IgD-negative memory B cell (primary cell): Measurements from ENCODE around the gene FAM222B. TPM values are rescaled to one million over a fixed set of nuclear protein-coding genes. Genes with fewer than 3 reads are reported as not detected.
"Not testable (repeated sequence)": the region's sequence is repeated elsewhere in the genome, so short reads cannot be mapped to it uniquely, and the experiment has no call there.

Experiments
- H3K27ac Mint-ChIP-seq, 3 donors: one replicate each; pipeline ENCODE4 v1.8.0; 2020 to 2022; ENCODE audit warnings: mild to moderate bottlenecking in 3 of 3, mixed read lengths in 3 of 3, moderate library complexity in 1 of 3
- H3K27me3 Mint-ChIP-seq: one replicate; pipeline ENCODE4 v1.8.0; 2021; ENCODE audit warnings: mixed read lengths
- H3K36me3 Mint-ChIP-seq: one replicate; pipeline ENCODE4 v1.8.0; 2020; ENCODE audit warnings: mild to moderate bottlenecking, mixed read lengths
- H3K4me1 Mint-ChIP-seq, 3 donors: one replicate each; pipeline ENCODE4 v1.8.0; 2020 to 2022; ENCODE audit warnings: mixed read lengths in 3 of 3, mild to moderate bottlenecking in 1 of 3
- H3K4me3 Mint-ChIP-seq, 4 donors: one replicate each; pipeline ENCODE4 v1.8.0; 2020 to 2022; ENCODE audit warnings: mild to moderate bottlenecking in 4 of 4, mixed read lengths in 4 of 4, moderate library complexity in 3 of 4
- H3K9me3 Mint-ChIP-seq, 3 donors: one replicate each; pipeline ENCODE4 v1.8.0; 2020 to 2021; ENCODE audit warnings: mixed read lengths in 3 of 3, mild to moderate bottlenecking in 1 of 3
- polyA plus RNA-seq: library from polyadenylated mRNA; unstranded; fragments of 300-500 nt; fragmentation: Illumina TruSeq; gene quantifications from one replicate; pipeline ENCODE4 v1.2.3, GENCODE V29; 2021

The FAM222B gene
- polyA plus RNA-seq, 1 donor from 2014 or later: 17.1 TPM

DNA sequence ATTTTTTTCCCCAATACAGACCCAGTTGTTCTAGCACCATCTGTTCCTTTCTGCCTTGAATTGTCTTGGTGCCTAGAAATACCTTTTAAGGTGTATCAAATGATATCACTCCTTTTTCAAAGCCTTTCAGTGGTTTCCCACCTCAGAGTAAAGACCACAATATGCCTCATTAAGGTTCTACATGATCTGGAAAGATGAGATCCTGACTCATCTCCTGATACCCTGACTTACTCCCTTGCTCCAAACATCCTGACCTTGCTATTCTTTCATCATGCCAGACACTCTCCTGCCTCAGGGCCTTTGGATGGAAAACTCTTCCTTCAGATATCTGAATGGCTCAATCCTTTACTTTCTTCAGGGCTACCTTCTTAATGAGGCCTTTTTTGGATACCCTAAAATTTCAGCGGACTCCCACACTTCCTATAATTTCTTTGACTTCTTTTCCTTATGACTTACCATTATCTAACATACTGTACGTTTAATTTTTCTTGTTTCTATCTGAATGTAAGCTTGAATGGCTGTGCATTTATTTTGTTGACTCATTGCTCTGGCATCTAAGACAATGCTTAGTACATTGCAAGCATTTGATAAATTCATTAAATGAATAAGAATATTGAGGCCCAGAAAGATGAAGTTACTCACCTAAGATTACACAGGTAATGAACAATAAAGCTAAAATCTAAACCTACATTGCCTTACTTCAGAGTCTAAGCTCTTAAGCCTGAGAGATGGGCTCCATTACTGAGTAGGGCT is 35.7 kb upstream of the FAM222B start:
- Mint-ChIP-seq H3K4me1 (peaks cover 0 to 8% (median 5%) of the 10 kb centered on the region in 3 donors), H3K27me3 (no peaks in the 10 kb centered on the region), H3K9me3 (no peaks in the 10 kb centered on the region), H3K27ac (peak overlapping the region in 2 of 3 donors; percentile 32 to 72), H3K36me3 (peaks cover 2% of the 10 kb centered on the region), H3K4me3 (no peak overlapping the region)

DNA sequence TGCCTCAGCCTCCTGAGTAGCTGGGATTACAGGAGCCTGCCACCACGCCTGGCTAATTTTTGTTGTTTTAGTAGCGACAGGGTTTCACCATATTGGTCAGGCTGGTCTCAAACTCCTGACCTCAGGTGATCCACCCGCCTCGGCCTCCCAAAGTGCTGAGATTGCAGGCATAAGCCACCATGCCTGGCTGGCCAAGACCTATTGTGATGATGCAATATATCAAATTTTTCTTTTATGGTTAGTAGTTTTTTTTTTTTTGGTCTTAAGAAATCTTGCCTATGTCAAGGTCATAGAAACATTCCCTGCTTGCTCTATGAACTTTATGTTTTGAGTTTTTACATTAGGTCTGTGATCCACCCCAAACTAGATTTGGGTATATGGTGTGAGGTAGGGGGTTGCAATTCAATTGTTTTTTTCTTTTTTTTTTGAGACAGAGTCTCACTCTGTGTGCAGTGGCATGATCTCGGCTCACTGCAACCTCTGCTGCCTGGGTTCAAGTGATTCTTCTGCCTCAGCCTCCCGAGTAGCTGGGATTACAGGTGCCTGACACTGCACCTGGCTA is 34.6 kb upstream of the FAM222B start:
- H3K27ac Mint-ChIP-seq, H3K36me3 Mint-ChIP-seq, H3K4me3 Mint-ChIP-seq, H3K9me3 Mint-ChIP-seq, H3K27me3 Mint-ChIP-seq: not testable (repeated sequence)
- H3K4me1 Mint-ChIP-seq: peaks cover 0 to 11% (median 8%) of the 10 kb centered on the region in 3 donors

DNA sequence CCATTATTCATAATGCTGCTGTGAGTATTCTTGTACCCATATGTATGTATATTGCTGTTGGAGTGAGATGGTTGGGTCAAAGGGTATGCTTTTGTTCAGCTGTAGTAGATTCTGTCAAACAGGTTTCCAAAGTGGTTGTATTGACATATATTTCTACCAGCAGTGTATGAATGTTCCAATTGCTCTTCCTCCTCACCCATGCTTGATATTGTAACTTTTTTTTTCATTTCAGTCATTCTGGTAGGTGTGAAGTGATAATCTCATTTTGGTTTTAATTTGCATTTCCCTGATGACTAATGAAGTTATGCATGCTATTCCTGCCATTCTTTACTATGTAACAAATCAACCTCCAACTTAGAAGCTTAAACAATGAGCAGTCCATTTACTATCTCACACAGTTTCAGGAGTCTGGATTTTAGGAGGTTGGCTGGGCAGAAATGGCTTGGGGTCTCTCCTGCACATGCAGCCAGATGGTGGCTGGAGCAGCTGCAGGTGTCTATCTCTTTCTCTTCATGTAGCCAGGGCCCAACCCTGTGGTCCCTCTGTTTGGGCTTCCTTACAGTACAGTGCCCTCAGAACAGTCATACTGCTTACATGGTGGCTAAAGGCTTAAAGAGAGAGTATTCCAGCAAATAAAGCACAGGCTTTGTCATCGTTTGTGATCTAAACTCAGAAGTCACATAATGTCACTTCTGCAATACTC is 33.4 kb upstream of the FAM222B start:
- Mint-ChIP-seq H3K27ac (peak overlapping the region in 1 of 3 donors; percentile 14), H3K4me1 (peaks cover 4 to 16% (median 11%) of the 10 kb centered on the region in 3 donors), H3K4me3 (no peak overlapping the region), H3K9me3 (no peaks in the 10 kb centered on the region), H3K27me3 (no peaks in the 10 kb centered on the region), H3K36me3 (peaks cover 5% of the 10 kb centered on the region)

DNA sequence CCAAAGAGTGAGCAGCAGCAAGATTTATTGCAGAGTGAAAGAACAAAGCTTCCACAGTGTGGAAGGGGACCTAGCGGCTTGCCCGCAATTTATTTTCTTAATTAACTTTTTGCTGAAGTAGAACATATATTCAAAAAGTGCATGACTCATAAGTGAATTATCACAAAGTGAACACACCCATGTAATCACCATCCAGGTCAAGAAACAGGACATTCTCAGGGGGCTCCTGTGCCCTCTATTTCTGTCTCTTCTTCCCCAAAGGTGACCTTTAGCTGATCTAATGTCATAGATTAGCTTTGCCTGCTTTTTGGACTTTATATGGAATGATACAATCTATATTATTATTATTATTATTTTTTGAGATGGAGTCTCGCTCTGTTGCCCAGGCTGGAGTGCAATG is 32.2 kb upstream of the FAM222B start:
- Mint-ChIP-seq H3K4me3 (no peak overlapping the region), H3K27ac (no peak overlapping the region), H3K4me1 (peaks cover 7 to 18% (median 13%) of the 10 kb centered on the region in 3 donors), H3K36me3 (peaks cover 7% of the 10 kb centered on the region), H3K9me3 (no peaks in the 10 kb centered on the region), H3K27me3 (no peaks in the 10 kb centered on the region)

DNA sequence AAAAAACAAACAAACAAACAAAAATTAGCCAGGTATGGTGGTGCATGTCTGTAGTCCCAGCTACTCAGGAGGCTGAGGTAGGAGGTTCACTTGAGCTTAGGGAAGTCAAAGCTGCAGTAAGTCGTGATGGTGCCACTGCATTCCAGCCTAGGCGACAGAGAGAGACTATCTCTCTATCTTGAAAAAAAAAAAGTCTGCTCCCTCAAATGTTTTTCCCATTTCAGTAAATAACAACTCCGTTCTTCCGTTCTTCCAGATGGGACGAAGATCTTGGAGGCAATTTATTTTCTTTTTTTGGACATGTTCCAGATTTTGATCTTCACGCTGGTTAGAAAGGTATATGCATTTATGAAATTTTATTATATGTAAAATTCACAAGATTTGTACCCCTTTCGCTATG is 31.2 kb upstream of the FAM222B start:
- H3K4me1 Mint-ChIP-seq: peaks cover 7 to 18% (median 13%) of the 10 kb centered on the region in 3 donors
- peaks cover 7% of the 10 kb centered on the region for H3K36me3 Mint-ChIP-seq
- H3K9me3 Mint-ChIP-seq: no peaks in the 10 kb centered on the region
- H3K27ac Mint-ChIP-seq: no peak overlapping the region
- H3K27me3 Mint-ChIP-seq: no peaks in the 10 kb centered on the region
- H3K4me3 Mint-ChIP-seq: no peak overlapping the region

DNA sequence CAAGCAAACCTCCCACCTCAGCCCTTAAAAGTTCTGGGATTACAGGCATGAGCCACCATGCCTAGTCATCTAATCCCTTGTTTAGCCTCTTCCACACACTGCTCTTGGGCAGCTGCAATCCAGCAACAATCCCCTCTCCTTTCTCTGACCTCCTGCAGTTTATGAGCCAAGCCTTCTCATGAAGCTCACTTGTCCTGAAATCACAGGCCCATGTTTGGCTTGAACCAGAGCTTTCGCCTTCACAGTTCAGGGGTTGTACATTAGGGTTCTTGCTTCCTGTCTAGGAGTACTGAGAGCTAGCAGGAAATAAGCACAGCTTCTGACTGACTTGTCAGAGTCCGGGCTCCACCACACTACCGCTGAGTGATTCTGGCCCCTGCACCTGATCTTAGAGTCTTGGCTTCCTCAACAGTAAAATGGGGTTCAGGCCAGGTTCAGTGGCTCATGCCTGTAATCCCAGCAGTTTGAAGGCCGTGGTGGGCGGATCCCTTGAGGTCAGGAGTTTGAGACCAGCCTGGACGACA is 28.5 kb upstream of the FAM222B start:
- Mint-ChIP-seq H3K4me3 (peak overlapping the region; percentile 0 to 89 (median 47)), H3K27me3 (no peaks in the 10 kb centered on the region), H3K36me3 (peaks cover 5% of the 10 kb centered on the region), H3K4me1 (peaks cover 8 to 21% (median 10%) of the 10 kb centered on the region in 3 donors), H3K27ac (peak overlapping the region; percentile 8 to 97 (median 97)), H3K9me3 (no peaks in the 10 kb centered on the region)

DNA sequence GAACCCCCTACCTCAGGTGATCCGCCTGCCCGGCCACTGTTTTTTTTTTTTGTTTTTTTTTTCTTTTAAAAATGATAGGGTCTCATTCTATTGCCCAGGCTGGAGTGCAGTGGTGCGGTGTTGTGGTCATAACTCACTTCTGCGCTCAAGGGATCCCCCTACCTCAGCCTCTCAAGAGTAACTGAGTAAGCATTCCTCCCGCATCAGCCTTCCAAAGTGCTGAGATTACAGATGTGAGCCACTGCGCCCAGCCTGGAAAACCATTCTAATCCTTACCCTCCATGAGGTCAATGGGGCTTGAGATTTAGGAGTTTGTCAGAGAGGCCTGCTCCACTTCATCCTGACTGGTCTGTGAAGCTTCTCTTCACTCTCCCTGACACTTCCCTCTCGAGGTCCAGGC is 24.7 kb upstream of the FAM222B start:
- peaks cover 5% of the 10 kb centered on the region for H3K36me3 Mint-ChIP-seq

DNA sequence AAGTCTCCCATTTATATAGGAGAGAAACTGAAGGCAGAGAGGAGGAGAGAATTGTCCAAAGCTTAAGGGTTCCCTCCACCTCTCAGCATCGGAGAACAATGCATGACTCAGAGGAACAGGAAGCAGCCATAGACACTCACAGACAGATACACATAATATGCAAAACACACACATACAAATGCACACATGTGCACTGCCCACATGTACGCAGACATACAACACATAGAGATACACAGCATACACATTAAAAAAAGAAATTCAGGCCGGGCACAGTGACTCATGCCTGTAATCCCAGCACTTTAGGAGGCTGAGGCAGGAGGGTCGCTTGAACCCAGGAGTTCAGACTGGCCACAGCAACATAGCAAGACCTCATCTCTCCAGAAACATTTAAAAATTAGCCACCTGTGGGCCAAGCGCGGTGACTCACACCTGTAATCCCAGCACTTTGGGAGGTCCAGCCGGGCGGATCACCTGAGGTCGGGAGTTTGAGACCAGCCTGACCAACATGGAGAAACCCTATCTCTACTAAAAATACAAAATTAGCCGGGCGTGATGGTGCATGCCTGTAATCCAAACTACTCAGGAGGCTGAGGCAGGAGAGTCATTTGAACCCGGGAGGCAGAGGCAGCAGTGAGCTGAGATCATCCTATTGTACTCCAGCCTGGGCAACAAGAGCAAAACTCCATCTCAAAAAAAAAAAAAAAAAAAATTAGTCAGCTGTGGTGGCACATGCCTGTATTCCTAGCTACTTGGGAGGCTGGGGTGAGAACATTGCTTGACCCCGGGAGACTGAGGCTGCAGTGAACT is 23.6 kb upstream of the FAM222B start:
- peaks cover 13% of the 10 kb centered on the region in 3 donors for H3K4me1 Mint-ChIP-seq
- peaks cover 3% of the 10 kb centered on the region for H3K36me3 Mint-ChIP-seq
- H3K9me3 Mint-ChIP-seq: no peaks in the 10 kb centered on the region
- H3K27ac Mint-ChIP-seq: peak overlapping the region; percentile 8 to 86 (median 33)
- no peaks in the 10 kb centered on the region for H3K27me3 Mint-ChIP-seq
- H3K4me3 Mint-ChIP-seq: peak overlapping the region in 3 of 4 donors; percentile 1 to 90 (median 51)

More for the DNA sequence above, 24.7 kb upstream of the FAM222B start:
- peak overlapping the region in 1 of 4 donors; percentile 77 for H3K4me3 Mint-ChIP-seq
- no peaks in the 10 kb centered on the region for H3K27me3 Mint-ChIP-seq
- peaks cover 12 to 17% (median 15%) of the 10 kb centered on the region in 3 donors for H3K4me1 Mint-ChIP-seq
- peak overlapping the region in 2 of 3 donors; percentile 54 to 61 for H3K27ac Mint-ChIP-seq
- H3K9me3 Mint-ChIP-seq: no peaks in the 10 kb centered on the region

DNA sequence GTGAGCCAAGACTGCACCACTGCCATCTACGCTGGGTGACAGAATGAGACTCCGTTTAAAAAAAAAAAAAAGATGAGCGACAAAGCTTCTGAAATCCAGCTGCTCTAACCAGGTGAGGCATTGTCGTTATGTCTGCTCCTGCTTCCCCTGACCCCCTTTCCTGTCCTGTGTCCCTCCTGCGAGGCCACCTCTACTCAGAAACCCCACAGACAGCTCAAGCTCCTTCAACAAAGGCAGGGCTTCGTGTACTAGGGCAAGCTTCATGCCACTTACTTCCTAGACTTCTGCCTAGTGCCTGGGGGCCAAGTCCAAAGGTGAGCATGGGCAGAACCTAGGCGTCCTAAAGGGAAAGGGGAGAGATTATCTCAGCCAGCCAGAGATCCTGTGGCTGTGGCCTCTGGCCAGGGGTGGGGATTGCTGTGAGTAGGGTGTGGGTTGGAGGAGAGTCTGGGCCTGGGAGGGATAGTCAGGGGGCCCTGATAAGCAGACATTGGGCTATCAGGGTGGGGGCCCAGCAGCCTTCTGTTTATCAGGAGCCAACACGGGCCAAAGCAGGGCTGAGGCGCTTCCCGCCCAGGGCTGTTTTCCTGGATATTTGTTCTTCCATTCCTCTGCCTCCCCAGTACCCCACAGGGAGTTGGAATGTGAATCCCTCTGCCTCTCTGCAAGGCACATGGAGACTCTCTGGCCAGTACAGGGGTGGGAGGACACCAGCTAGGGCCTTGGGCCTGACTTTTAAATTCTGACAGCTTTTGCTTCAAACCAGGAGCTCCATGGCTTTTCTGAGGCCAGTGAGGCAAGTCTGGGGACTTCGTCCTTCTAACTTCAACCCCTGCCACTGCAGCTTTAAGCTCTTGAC is 22.6 kb upstream of the FAM222B start:
- H3K27ac Mint-ChIP-seq: peak overlapping the region; percentile 8 to 86 (median 33)
- H3K9me3 Mint-ChIP-seq: no peaks in the 10 kb centered on the region
- no peaks in the 10 kb centered on the region for H3K36me3 Mint-ChIP-seq
- H3K4me1 Mint-ChIP-seq: peaks cover 8 to 10% (median 10%) of the 10 kb centered on the region in 3 donors
- H3K27me3 Mint-ChIP-seq: no peaks in the 10 kb centered on the region
- H3K4me3 Mint-ChIP-seq: peak overlapping the region in 3 of 4 donors; percentile 1 to 90 (median 51)

DNA sequence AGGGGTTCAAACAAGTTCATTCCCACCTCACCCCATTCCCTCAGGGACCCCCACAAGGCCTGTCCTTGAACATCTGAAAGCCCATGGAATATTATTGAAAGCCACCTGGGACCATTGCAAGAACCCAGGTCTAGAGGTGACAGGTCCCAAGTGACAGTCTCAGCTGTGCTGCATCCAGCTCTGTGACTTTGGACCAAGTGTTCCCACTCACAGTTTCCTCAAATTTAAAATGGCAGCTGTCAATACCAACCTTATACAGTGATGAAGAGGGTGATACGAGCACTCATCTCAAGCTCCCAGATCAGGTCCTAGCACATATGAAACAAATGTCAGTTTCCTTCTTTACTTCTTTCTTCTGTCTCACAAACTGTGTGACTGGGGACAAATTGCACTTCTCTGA is 21.4 kb upstream of the FAM222B start:
- H3K9me3 Mint-ChIP-seq: no peaks in the 10 kb centered on the region
- no peak overlapping the region for H3K4me3 Mint-ChIP-seq
- H3K36me3 Mint-ChIP-seq: no peaks in the 10 kb centered on the region
- peaks cover 8 to 10% (median 10%) of the 10 kb centered on the region in 3 donors for H3K4me1 Mint-ChIP-seq
- no peaks in the 10 kb centered on the region for H3K27me3 Mint-ChIP-seq
- no peak overlapping the region for H3K27ac Mint-ChIP-seq

DNA sequence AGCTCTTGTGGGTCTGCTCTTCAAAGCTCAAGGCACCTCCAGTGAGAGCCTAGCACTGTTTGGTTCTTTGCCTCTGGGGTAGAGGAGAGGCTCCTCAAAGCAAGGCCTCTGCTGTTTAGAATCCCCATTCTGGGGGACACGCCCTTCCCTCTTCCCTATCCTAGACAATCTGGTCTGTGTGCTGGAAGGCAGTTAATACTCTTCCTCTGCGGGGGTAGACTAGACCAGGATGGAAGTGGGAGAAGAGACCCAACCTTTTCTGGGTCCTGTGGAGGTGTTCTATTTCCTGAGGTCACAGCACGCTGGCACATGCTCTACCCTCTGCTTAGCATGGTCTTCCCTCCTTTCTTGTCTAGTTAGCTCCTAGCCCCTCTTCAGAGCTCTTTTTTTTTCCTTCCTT is 20.0 kb upstream of the FAM222B start:
- H3K4me3 Mint-ChIP-seq: no peak overlapping the region
- no peaks in the 10 kb centered on the region for H3K27me3 Mint-ChIP-seq
- H3K4me1 Mint-ChIP-seq: peaks cover 7 to 13% (median 8%) of the 10 kb centered on the region in 3 donors
- H3K9me3 Mint-ChIP-seq: no peaks in the 10 kb centered on the region
- no peaks in the 10 kb centered on the region for H3K36me3 Mint-ChIP-seq
- H3K27ac Mint-ChIP-seq: peak overlapping the region in 2 of 3 donors; percentile 29 to 73

DNA sequence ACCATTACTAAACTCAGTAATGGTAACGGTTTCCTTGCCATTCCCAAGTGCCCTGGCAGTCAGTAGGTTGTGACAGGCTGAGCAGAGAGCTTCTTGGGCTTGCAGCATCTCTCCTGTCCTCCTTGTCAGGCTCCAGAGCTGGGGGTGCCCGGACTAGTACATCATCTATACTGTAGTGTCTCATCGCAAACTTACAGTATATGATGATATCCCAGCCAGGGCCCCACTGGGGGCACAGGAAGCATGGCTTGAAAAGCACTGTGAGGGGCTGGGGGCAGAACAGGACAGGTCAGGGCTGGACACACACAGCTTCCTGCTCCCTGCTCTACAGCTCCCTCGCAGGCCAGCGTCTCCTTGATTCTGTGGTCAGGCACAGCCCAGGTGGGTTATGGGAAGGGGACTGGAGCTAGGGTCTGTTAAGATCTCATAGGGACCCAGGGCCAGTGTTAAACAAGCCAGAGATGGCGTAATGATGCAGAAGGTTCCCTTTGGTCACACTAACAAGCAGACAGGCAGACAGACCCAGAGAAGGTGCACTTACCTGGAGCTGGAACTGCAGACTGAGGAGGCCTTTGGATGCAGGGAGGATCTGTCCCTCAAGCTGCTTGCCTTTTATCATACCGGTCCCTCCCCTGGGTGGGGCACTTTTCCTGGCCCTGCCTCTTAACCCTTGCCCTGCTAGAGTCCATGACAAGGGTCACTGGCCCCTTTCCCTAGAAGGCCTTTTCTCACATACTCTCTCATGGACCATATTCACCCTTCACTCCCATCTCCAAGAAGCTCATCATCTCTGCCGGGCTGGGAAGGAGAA is 19.0 kb upstream of the FAM222B start:
- Mint-ChIP-seq H3K27ac (peak overlapping the region in 2 of 3 donors; percentile 46 to 67), H3K4me3 (no peak overlapping the region), H3K27me3 (no peaks in the 10 kb centered on the region), H3K36me3 (no peaks in the 10 kb centered on the region), H3K4me1 (peaks cover 7 to 13% (median 8%) of the 10 kb centered on the region in 3 donors), H3K9me3 (no peaks in the 10 kb centered on the region)

DNA sequence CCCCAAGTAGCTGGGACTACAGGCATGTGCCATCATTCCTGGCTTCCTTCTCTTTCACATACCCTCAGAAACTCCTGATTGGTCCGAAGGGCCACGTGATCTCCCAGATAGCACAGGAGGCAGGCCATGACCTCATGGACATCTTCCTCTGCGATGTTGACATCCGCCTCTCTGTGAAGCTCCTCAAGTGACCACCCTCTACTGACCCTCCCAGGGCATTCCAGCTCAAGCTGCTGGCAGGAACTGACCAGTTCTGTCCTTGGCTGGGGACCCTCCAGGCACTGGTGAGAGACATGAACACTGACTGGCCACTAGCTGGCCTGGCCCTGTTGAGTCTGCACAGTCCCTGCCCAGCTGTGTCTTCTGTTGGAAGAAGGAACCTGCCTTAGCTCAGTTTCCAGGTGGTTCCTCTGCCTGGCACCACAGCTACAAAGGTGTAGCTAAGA is 17.8 kb upstream of the FAM222B start:
- Mint-ChIP-seq H3K27ac (no peak overlapping the region), H3K4me3 (no peak overlapping the region), H3K9me3 (no peaks in the 10 kb centered on the region), H3K27me3 (no peaks in the 10 kb centered on the region), H3K4me1 (peaks cover 0 to 7% (median 2%) of the 10 kb centered on the region in 3 donors), H3K36me3 (no peaks in the 10 kb centered on the region)
